ENCODE data around the gene GRB10. TPM values are rescaled to one million over a fixed set of nuclear protein-coding genes. Genes with fewer than 3 reads are reported as not detected.
"Not testable (repeated sequence)": the region's sequence is repeated elsewhere in the genome, so short reads cannot be mapped to it uniquely, and the experiment has no call there.

The GRB10 gene
- total RNA-seq, 1 experiment from 2014 or later: 92.9 TPM

DNA sequence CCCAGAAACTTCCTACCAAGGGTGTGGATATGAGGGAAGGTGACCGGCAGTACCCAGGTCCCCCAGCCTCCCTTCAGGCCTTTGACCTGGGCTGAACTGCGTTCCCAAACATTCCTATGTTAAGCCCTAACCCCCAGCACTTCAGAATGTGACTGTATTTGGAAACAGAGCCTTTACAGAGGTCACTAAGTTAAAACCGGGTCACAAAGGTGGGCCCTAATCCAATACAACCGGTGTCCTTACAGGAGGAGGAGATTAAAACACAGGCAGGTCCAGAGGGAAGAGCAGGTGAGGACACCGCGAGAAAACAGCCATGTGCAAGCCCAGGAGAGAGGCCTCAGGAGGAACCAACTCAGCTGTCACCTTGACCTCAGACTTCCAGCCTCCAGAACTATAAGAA lies 28.0 kb downstream of the GRB10 start:
- Histone ChIP-seq H3K4me3 (ENCODE audit: insufficient read depth, low read depth, low read length) (no peak overlapping the region), H3K27me3 (ENCODE audit: control insufficient read depth, insufficient read depth, low read length) (no peaks in the 10 kb centered on the region), H3K36me3 (replicated peaks; ENCODE audit: control insufficient read depth, insufficient read depth, low read length) (no peaks in the 10 kb centered on the region; the same call in 1 of the 2 replicates)
- no peak for DNase-seq

DNA sequence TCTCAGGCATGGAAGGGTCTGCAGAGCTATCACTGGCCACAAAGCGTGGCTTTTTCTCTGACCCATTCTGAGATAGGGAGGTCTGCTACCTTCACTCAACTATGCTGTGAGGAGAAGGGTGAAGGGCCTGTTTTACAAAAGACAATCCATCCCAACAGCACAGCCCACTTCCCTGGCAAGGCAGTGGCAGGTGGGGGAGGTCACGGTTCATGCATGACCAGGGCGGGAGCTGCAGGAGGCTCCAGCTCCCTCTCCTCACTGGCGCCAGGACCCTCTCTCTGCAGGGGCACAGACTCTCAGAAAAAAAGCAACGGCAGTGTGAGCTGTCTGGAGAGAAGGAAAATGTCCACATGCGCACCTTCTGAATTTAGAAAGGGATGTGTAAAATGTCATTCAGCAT lies 28.5 kb downstream of the GRB10 start:
- no peak overlapping the region for H3K4me3 ChIP-seq (ENCODE audit: insufficient read depth, low read depth, low read length)
- H3K27me3 ChIP-seq (ENCODE audit: control insufficient read depth, insufficient read depth, low read length): no peaks in the 10 kb centered on the region
- no peaks in the 10 kb centered on the region; the same call in 1 of the 2 replicates for H3K36me3 ChIP-seq (replicated peaks; ENCODE audit: control insufficient read depth, insufficient read depth, low read length)
- no peak for DNase-seq

- no peak for DNase-seq
- no peaks in the 10 kb centered on the region; the same call in 1 of the 2 replicates for H3K36me3 ChIP-seq (replicated peaks; ENCODE audit: control insufficient read depth, insufficient read depth, low read length)
Measured at GRCh38 chr7:50752422-50752821, 30.3 kb downstream of the GRB10 start.

DNA sequence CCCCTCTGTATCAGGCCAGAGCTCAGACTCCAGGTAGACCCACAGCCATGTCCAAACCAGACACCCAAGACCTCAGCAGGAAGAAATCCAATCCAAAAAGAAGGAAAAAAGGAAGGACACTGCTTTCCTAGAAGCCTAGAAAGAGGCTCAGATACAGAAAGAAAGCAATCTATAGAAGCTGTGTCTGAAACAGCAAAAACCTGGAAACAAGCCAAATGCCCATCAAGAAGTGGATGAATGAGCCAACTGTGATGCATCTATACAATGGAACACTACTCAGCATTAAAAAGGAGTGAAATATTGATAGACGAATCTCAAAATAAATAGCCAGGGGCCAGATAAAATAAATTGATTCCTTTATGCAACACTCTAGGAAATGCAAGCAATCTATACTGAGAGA lies 31.6 kb downstream of the GRB10 start:
- DNase-seq: no peak
- Histone ChIP-seq H3K36me3 (replicated peaks; ENCODE audit: control insufficient read depth, insufficient read depth, low read length) (no peaks in the 10 kb centered on the region; the same call in 1 of the 2 replicates), H3K4me3 (ENCODE audit: insufficient read depth, low read depth, low read length) (no peak overlapping the region), H3K27me3 (ENCODE audit: control insufficient read depth, insufficient read depth, low read length) (no peaks in the 10 kb centered on the region)

More at GRCh38 chr7:50752422-50752821, 30.3 kb downstream of the GRB10 start:
- Histone ChIP-seq H3K27me3 (ENCODE audit: control insufficient read depth, insufficient read depth, low read length) (no peaks in the 10 kb centered on the region), H3K4me3 (ENCODE audit: insufficient read depth, low read depth, low read length) (no peak overlapping the region)

GRCh38 chr7:50749896-50750295 lies 32.8 kb downstream of the GRB10 start:
- no peak overlapping the region for H3K4me3 ChIP-seq (ENCODE audit: insufficient read depth, low read depth, low read length)
- no peaks in the 10 kb centered on the region for H3K36me3 ChIP-seq (replicated peaks; ENCODE audit: control insufficient read depth, insufficient read depth, low read length)
- H3K27me3 ChIP-seq (ENCODE audit: control insufficient read depth, insufficient read depth, low read length): no peaks in the 10 kb centered on the region
- no peak for DNase-seq

GRCh38 chr7:50748472-50748871 lies 34.2 kb downstream of the GRB10 start:
- peaks cover 3% of the 10 kb centered on the region; the same call in 1 of the 2 replicates for H3K36me3 ChIP-seq (replicated peaks; ENCODE audit: control insufficient read depth, insufficient read depth, low read length)
- no peak for DNase-seq
- no peak overlapping the region for H3K4me3 ChIP-seq (ENCODE audit: insufficient read depth, low read depth, low read length)
- no peaks in the 10 kb centered on the region for H3K27me3 ChIP-seq (ENCODE audit: control insufficient read depth, insufficient read depth, low read length)

GRCh38 chr7:50745835-50746234 lies 36.9 kb downstream of the GRB10 start:
- no peak for DNase-seq
- no peaks in the 10 kb centered on the region for H3K27me3 ChIP-seq (ENCODE audit: control insufficient read depth, insufficient read depth, low read length)
- no peak overlapping the region for H3K4me3 ChIP-seq (ENCODE audit: insufficient read depth, low read depth, low read length)
- H3K36me3 ChIP-seq (replicated peaks; ENCODE audit: control insufficient read depth, insufficient read depth, low read length): peaks cover 3% of the 10 kb centered on the region; the same call in 1 of the 2 replicates

- Histone ChIP-seq H3K4me3 (ENCODE audit: insufficient read depth, low read depth, low read length) (no peak overlapping the region), H3K27me3 (ENCODE audit: control insufficient read depth, insufficient read depth, low read length) (no peaks in the 10 kb centered on the region), H3K36me3 (replicated peaks; ENCODE audit: control insufficient read depth, insufficient read depth, low read length) (peaks cover 3% of the 10 kb centered on the region; the same call in 1 of the 2 replicates)
- no peak for DNase-seq
Measured at GRCh38 chr7:50745336-50745735, 37.4 kb downstream of the GRB10 start.

- Histone ChIP-seq H3K4me3 (ENCODE audit: insufficient read depth, low read depth, low read length) (no peak overlapping the region), H3K36me3 (replicated peaks; ENCODE audit: control insufficient read depth, insufficient read depth, low read length) (peaks cover 3% of the 10 kb centered on the region; the same call in 1 of the 2 replicates), H3K27me3 (ENCODE audit: control insufficient read depth, insufficient read depth, low read length) (no peaks in the 10 kb centered on the region)
- no peak for DNase-seq
Measured at GRCh38 chr7:50743893-50744292, 38.8 kb downstream of the GRB10 start.

DNA sequence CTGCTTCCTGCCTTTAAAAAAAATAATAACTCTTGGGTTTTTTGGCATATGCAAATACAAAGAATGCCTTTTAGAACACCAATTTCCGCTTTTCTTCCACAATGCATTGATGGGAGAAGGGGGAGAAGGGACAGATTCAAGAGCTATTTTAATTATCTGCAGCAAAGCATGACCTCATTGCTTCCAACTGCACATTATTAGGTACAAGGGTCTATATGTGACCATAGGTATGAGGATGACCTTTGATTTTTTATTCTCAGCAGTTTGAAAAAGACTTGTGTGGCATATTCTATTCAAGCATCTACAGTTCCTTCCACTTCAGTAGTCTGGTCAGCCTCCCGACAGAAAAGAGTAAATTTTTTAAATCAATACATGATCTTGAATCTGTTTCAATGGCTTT lies 39.7 kb downstream of the GRB10 start:
- Histone ChIP-seq H3K4me3 (ENCODE audit: insufficient read depth, low read depth, low read length) (no peak overlapping the region), H3K27me3 (ENCODE audit: control insufficient read depth, insufficient read depth, low read length) (no peaks in the 10 kb centered on the region), H3K36me3 (replicated peaks; ENCODE audit: control insufficient read depth, insufficient read depth, low read length) (peaks cover 3% of the 10 kb centered on the region; the same call in 1 of the 2 replicates)
- DNase-seq: no peak

DNA sequence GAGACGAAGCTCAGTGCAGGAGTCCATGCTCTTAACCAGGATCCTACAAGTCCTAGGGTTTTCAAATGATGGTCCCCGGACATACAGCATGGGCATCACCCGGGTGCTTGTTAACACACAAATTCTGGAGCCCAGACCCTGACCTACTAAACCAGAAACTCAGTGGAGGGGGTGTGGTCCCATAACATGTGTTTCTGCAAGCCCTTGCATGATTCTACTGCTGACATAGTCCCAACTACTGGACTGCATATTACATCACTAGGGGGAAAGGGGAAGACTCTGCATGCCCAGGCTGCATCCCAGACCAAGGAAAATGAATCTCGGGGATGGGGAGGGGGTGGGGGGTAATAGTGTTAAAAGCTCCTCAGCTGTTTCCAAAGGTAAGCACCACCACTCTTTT lies 40.3 kb downstream of the GRB10 start:
- Histone ChIP-seq H3K27me3 (ENCODE audit: control insufficient read depth, insufficient read depth, low read length) (no peaks in the 10 kb centered on the region), H3K36me3 (replicated peaks; ENCODE audit: control insufficient read depth, insufficient read depth, low read length) (peaks cover 3% of the 10 kb centered on the region; the same call in 1 of the 2 replicates)
- no peak for DNase-seq

GRCh38 chr7:50739744-50740435 lies 42.8 kb downstream of the GRB10 start:
- Histone ChIP-seq H3K27me3 (ENCODE audit: control insufficient read depth, insufficient read depth, low read length) (no peaks in the 10 kb centered on the region), H3K4me3 (ENCODE audit: insufficient read depth, low read depth, low read length) (no peak overlapping the region), H3K36me3 (replicated peaks; ENCODE audit: control insufficient read depth, insufficient read depth, low read length) (peaks cover 3% of the 10 kb centered on the region; the same call in 1 of the 2 replicates)
- no peak for DNase-seq

More for the DNA sequence above, 40.3 kb downstream of the GRB10 start:
- H3K4me3 ChIP-seq (ENCODE audit: insufficient read depth, low read depth, low read length): no peak overlapping the region

GRCh38 chr7:50738932-50739331 lies 43.8 kb downstream of the GRB10 start:
- Histone ChIP-seq H3K36me3 (replicated peaks; ENCODE audit: control insufficient read depth, insufficient read depth, low read length) (peaks cover 3% of the 10 kb centered on the region; the same call in 1 of the 2 replicates), H3K27me3 (ENCODE audit: control insufficient read depth, insufficient read depth, low read length) (no peaks in the 10 kb centered on the region), H3K4me3 (ENCODE audit: insufficient read depth, low read depth, low read length) (no peak overlapping the region)
- no peak for DNase-seq

DNA sequence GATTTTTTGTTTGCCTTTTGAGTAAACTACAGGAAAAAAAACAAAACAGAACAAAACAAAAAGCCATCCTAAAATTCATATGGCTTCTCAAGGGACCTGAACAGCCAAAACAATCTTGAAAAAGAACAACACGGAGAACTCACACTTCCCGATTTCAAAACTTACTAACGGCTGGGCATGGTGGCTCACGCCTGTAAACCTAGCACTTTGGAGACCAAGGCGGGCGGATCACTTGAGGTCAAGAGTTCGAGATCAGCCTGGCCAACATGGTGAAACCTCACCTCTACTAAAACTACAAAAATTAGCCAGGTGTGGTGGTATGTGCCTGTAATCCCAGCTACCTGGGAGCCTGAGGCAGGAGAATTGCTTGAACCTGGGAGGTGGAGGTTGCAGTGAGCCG lies 46.9 kb downstream of the GRB10 start:
- not testable (repeated sequence) for H3K27me3 ChIP-seq (ENCODE audit: control insufficient read depth, insufficient read depth, low read length); H3K36me3 ChIP-seq (replicated peaks; ENCODE audit: control insufficient read depth, insufficient read depth, low read length); H3K4me3 ChIP-seq (ENCODE audit: insufficient read depth, low read depth, low read length); DNase-seq

GRCh38 chr7:50735333-50735732 lies 47.4 kb downstream of the GRB10 start:
- no peak overlapping the region for H3K4me3 ChIP-seq (ENCODE audit: insufficient read depth, low read depth, low read length)
- no peak for DNase-seq
- H3K36me3 ChIP-seq (replicated peaks; ENCODE audit: control insufficient read depth, insufficient read depth, low read length): no peaks in the 10 kb centered on the region
- H3K27me3 ChIP-seq (ENCODE audit: control insufficient read depth, insufficient read depth, low read length): no peaks in the 10 kb centered on the region
